Measurements from ENCODE around the gene GALNT16.

The GALNT16 gene

GRCh38 chr14:69319911-69320310 lies 60.0 kb downstream of the GALNT16 start:
- no peak for DNase-seq

- DNase-seq: no peak
These were observed 60.8 kb downstream of the GALNT16 start for GRCh38 chr14:69320581-69321365.

GRCh38 chr14:69321601-69322330 lies 61.8 kb downstream of the GALNT16 start:
- no peak for DNase-seq

- no peak for DNase-seq
These were observed 63.5 kb downstream of the GALNT16 start for GRCh38 chr14:69323266-69323998.

GRCh38 chr14:69323999-69324282 lies 64.0 kb downstream of the GALNT16 start:
- no peak for DNase-seq

GRCh38 chr14:69324341-69324931 lies 64.5 kb downstream of the GALNT16 start:
- DNase-seq: no peak

GRCh38 chr14:69325086-69325485 lies 65.1 kb downstream of the GALNT16 start:
- no peak for DNase-seq

GRCh38 chr14:69325646-69326265 lies 65.8 kb downstream of the GALNT16 start:
- DNase-seq: no peak

- DNase-seq: no peak
These were observed 66.7 kb downstream of the GALNT16 start for GRCh38 chr14:69326611-69327010.

GRCh38 chr14:69327507-69327906 lies 67.5 kb downstream of the GALNT16 start:
- DNase-seq: no peak

GRCh38 chr14:69328317-69328716 lies 68.4 kb downstream of the GALNT16 start:
- DNase-seq: no peak

- DNase-seq: no peak
These were observed 68.8 kb downstream of the GALNT16 start for GRCh38 chr14:69328765-69329164.

- no peak for DNase-seq
These were observed 71.2 kb downstream of the GALNT16 start for GRCh38 chr14:69331206-69331605.

GRCh38 chr14:69332782-69333395 lies 72.9 kb downstream of the GALNT16 start:
- no peak for DNase-seq

GRCh38 chr14:69333791-69334337 lies 73.9 kb downstream of the GALNT16 start:
- no peak for DNase-seq

- no peak for DNase-seq
These were observed 74.6 kb downstream of the GALNT16 start for GRCh38 chr14:69334576-69334975.

- no peak for DNase-seq
These were observed 75.4 kb downstream of the GALNT16 start for GRCh38 chr14:69335371-69335771.

- no peak for DNase-seq
These were observed 78.0 kb downstream of the GALNT16 start for GRCh38 chr14:69337984-69338383.

- DNase-seq: no peak
These were observed 79.5 kb downstream of the GALNT16 start for GRCh38 chr14:69339426-69339825.

GRCh38 chr14:69342928-69343525 lies 83.1 kb downstream of the GALNT16 start:
- no peak for DNase-seq

GRCh38 chr14:69344171-69344570 lies 84.2 kb downstream of the GALNT16 start:
- no peak for DNase-seq

GRCh38 chr14:69345402-69345801 lies 85.4 kb downstream of the GALNT16 start:
- DNase-seq: no peak

All from NCI-H2081 treated with DMSO at 0.1 percent for 48 hours (cell line).